ENCODE data around the gene SENP1.

GRCh38 chr12:48018618-48018995, 87.3 kb downstream of the SENP1 start:
- TF ChIP-seq POLR2A (IDR thresholded peaks at IDR 0.05; ENCODE audit: low read depth, low read length) = no peak
- no peak for TF ChIP-seq POLR2AphosphoS5 (IDR thresholded peaks at IDR 0.05; ENCODE audit: insufficient read depth, low read depth, low read length)
- TF ChIP-seq, protein P1, sequence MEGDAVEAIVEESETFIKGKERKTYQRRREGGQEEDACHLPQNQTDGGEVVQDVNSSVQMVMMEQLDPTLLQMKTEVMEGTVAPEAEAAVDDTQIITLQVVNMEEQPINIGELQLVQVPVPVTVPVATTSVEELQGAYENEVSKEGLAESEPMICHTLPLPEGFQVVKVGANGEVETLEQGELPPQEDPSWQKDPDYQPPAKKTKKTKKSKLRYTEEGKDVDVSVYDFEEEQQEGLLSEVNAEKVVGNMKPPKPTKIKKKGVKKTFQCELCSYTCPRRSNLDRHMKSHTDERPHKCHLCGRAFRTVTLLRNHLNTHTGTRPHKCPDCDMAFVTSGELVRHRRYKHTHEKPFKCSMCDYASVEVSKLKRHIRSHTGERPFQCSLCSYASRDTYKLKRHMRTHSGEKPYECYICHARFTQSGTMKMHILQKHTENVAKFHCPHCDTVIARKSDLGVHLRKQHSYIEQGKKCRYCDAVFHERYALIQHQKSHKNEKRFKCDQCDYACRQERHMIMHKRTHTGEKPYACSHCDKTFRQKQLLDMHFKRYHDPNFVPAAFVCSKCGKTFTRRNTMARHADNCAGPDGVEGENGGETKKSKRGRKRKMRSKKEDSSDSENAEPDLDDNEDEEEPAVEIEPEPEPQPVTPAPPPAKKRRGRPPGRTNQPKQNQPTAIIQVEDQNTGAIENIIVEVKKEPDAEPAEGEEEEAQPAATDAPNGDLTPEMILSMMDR (IDR thresholded peaks at IDR 0.05; ENCODE audit: extremely low read depth in 1 of 2, insufficient read depth in 1 of 2, low read depth in 1 of 2, low read length in 2 of 2) = no peak
- no peak for TF ChIP-seq EZH2 (IDR thresholded peaks at IDR 0.05; ENCODE audit: borderline replicate concordance, low read depth, low read length, severe bottlenecking)
- TF ChIP-seq MYC (IDR thresholded peaks at IDR 0.05; ENCODE audit: low read depth, low read length) = no peak
